Measurements from ENCODE around the gene RECQL.
"Not testable (repeated sequence)": the region's sequence is repeated elsewhere in the genome, so short reads cannot be mapped to it uniquely, and the experiment has no call there.

The RECQL gene

GRCh38 chr12:21500786-21501257, 613 bp downstream of the RECQL start:
- no peak for DNase-seq

GRCh38 chr12:21499765-21500164, 1.7 kb downstream of the RECQL start:
- DNase-seq, result no peak

GRCh38 chr12:21485998-21486397, 15.4 kb downstream of the RECQL start:
- DNase-seq, result no peak

- no peak for DNase-seq
Observed at GRCh38 chr12:21483531-21483930, 17.9 kb downstream of the RECQL start.

- no peak for DNase-seq
Observed at GRCh38 chr12:21478756-21479455, 22.5 kb downstream of the RECQL start.

GRCh38 chr12:21476949-21477348, 24.5 kb downstream of the RECQL start:
- DNase-seq, result peak; percentile 82

GRCh38 chr12:21475552-21475951, 25.9 kb downstream of the RECQL start:
- no peak for DNase-seq

GRCh38 chr12:21472197-21472823, 29.1 kb downstream of the RECQL start:
- DNase-seq, result no peak

- no peak for DNase-seq
Observed at GRCh38 chr12:21471294-21471693, 30.1 kb downstream of the RECQL start.

GRCh38 chr12:21467334-21467733, 34.1 kb downstream of the RECQL start:
- not testable (repeated sequence) for DNase-seq

- no peak for DNase-seq
Observed at GRCh38 chr12:21459474-21459873, 42.0 kb downstream of the RECQL start.

- no peak for DNase-seq
Observed at GRCh38 chr12:21456291-21456780, 45.1 kb downstream of the RECQL start.

- DNase-seq, result no peak
Observed at GRCh38 chr12:21453312-21453852, 48.1 kb downstream of the RECQL start.

GRCh38 chr12:21451529-21451928, 49.9 kb downstream of the RECQL start:
- DNase-seq, result peak; percentile 60

GRCh38 chr12:21444193-21445146, 57.0 kb downstream of the RECQL start:
- no peak for DNase-seq

GRCh38 chr12:21439347-21439746, 62.1 kb downstream of the RECQL start:
- no peak for DNase-seq

GRCh38 chr12:21438643-21439042, 62.8 kb downstream of the RECQL start:
- peak; percentile 26 for DNase-seq

- DNase-seq, result peak; percentile 23
Observed at GRCh38 chr12:21434699-21435098, 66.7 kb downstream of the RECQL start.

- DNase-seq, result no peak
Observed at GRCh38 chr12:21433525-21433924, 67.9 kb downstream of the RECQL start.

- no peak for DNase-seq
Observed at GRCh38 chr12:21429994-21430393, 71.4 kb downstream of the RECQL start.

GRCh38 chr12:21428241-21428640, 73.2 kb downstream of the RECQL start:
- peak; percentile 68 for DNase-seq

- not testable (repeated sequence) for DNase-seq
Observed at GRCh38 chr12:21419009-21419699, 82.3 kb downstream of the RECQL start.
